H1 (cell line): ENCODE results near the gene CLDN9. TPM values are rescaled to one million over a fixed set of nuclear protein-coding genes. Genes with fewer than 3 reads are reported as not detected.

Experiments used
- CTCF ChIA-PET: fragments of 300-600 bp; sonication (Branson Sonifier 250); formaldehyde crosslinking; loops from one replicate; lab custom pipeline; 2021; ENCODE audit not compliant: partially characterized antibody; lab: Charles Lee
- POLR2A ChIA-PET: fragments of 300-600 bp; sonication (Branson Sonifier 250); formaldehyde crosslinking; loops from one replicate; lab custom pipeline; 2021; ENCODE audit warnings: inconsistent platforms; ENCODE audit not compliant: partially characterized antibody; lab: Charles Lee
- DNase-seq, 2 experiments: peaks; one replicate each; pipeline versions ENCODE4 v3.0.0 to v3.0.0-alpha.2; 2010 to 2022; ENCODE audit warnings: low spot score in 2 of 2, low read depth in 1 of 2, mixed read lengths in 1 of 2
- FAIRE-seq: peaks from 2 replicates; lab custom pipeline; 2011; peaks lifted over from hg19 to GRCh38; lab: Jason Lieb, UNC
- H2AFZ ChIP-seq: 2 replicates; pipeline ENCODE4 v1.8.1; 2012; ENCODE audit warnings: low read length, inconsistent platforms
- H2AK5ac ChIP-seq: 2 replicates; pipeline ENCODE4 v1.6.1; 2013; ENCODE audit warnings: low read depth, low read length
- H2BK120ac ChIP-seq: replicated peaks from 2 replicates; pipeline ENCODE3; 2013; ENCODE audit warnings: low read depth, low read length, inconsistent platforms
- H2BK12ac ChIP-seq: 2 replicates; pipeline ENCODE4 v1.6.1; 2013; ENCODE audit warnings: low read depth, low read length
- H2BK15ac ChIP-seq: 2 replicates; pipeline ENCODE4 v1.6.1; 2013; ENCODE audit warnings: low read length
- H2BK20ac ChIP-seq: 2 replicates; pipeline ENCODE4 v1.6.1; 2013; ENCODE audit warnings: low read length
- H2BK5ac ChIP-seq: 2 replicates; pipeline ENCODE4 v1.6.1; 2013; ENCODE audit warnings: low read depth, low read length
- H3K14ac ChIP-seq: 2 replicates; pipeline ENCODE4 v1.6.1; 2013; ENCODE audit warnings: inconsistent platforms; ENCODE audit not compliant: insufficient read length
- H3K18ac ChIP-seq: 2 replicates; pipeline ENCODE4 v1.6.1; 2013; ENCODE audit warnings: low read length; ENCODE audit errors: extremely low read depth
- H3K23ac ChIP-seq: 2 replicates; pipeline ENCODE4 v1.6.1; 2013; ENCODE audit warnings: inconsistent platforms; ENCODE audit not compliant: insufficient read length
- H3K23me2 ChIP-seq: 2 replicates; pipeline ENCODE4 v1.6.1; 2013; ENCODE audit warnings: low read depth, low read length
- H3K27ac ChIP-seq: 2 replicates; pipeline ENCODE4 v1.6.1; 2011; ENCODE audit warnings: low read depth, low read length, inconsistent platforms
- H3K27me3 ChIP-seq, 4 experiments: replicated peaks in 1 of 4; 1 replicate in 1 of 4; 2 replicates in 3 of 4; pipeline versions ENCODE4 v1.6.1 to v1.8.1; 2011 to 2013; ENCODE audit warnings: low read length in 3 of 4, mild to moderate bottlenecking in 3 of 4, inconsistent platforms in 2 of 4, mixed read lengths in 2 of 4, moderate library complexity in 1 of 4; ENCODE audit not compliant: control insufficient read depth in 3 of 4, insufficient read depth in 3 of 4; ENCODE audit errors: extremely low read depth in 1 of 4
- H3K36me3 ChIP-seq, 4 experiments: 2 replicates each; pipeline versions ENCODE4 v1.6.1 to v1.8.1; 2011 to 2013; ENCODE audit warnings: mild to moderate bottlenecking in 4 of 4, low read length in 3 of 4, moderate library complexity in 2 of 4, control low read depth in 1 of 4, inconsistent platforms in 1 of 4; ENCODE audit not compliant: insufficient read depth in 4 of 4, control insufficient read depth in 2 of 4
- H3K4ac ChIP-seq: replicated peaks from 2 replicates; pipeline ENCODE3; 2013; ENCODE audit warnings: low read length, low read depth, mixed read lengths, inconsistent platforms; ENCODE audit not compliant: insufficient read length
- H3K4me1 ChIP-seq, 4 experiments: replicated peaks in 1 of 4; 1 replicate in 1 of 4; 2 replicates in 3 of 4; pipeline versions ENCODE4 v1.6.1 to v1.8.1; 2011 to 2013; ENCODE audit warnings: low read length in 3 of 4, inconsistent platforms in 2 of 4, mixed read lengths in 1 of 4; ENCODE audit not compliant: insufficient read depth in 4 of 4, control insufficient read depth in 3 of 4
- H3K4me2 ChIP-seq, 2 experiments: 2 replicates each; pipeline versions ENCODE4 v1.6.1 to v1.8.1; 2011 to 2013; ENCODE audit warnings: low read depth in 2 of 2, low read length in 2 of 2, control low read depth in 1 of 2, inconsistent platforms in 1 of 2, mild to moderate bottlenecking in 1 of 2; ENCODE audit not compliant: insufficient read depth in 1 of 2
- H3K4me3 ChIP-seq, 4 experiments: fragments of 200-600, 300-600 bp in 1 of 4; sonication (generic), shearing (Covaris generic), sonication (Bioruptor Twin) in 1 of 4; 2 replicates each; pipeline versions ENCODE4 v1.5.1 to v1.8.1; 2011 to 2016; ENCODE audit warnings: low read length in 4 of 4, low read depth in 3 of 4, control low read depth in 2 of 4, inconsistent platforms in 2 of 4, mild to moderate bottlenecking in 2 of 4, mixed read lengths in 1 of 4, moderate library complexity in 1 of 4; ENCODE audit not compliant: insufficient read depth in 2 of 4; ENCODE audit errors: extremely low read depth in 1 of 4
- H3K56ac ChIP-seq: replicated peaks from 2 replicates; pipeline ENCODE3; 2013; ENCODE audit warnings: low read depth, mild to moderate bottlenecking, mixed read lengths, low read length, inconsistent platforms; ENCODE audit not compliant: insufficient read length
- H3K79me1 ChIP-seq: 2 replicates; pipeline ENCODE4 v1.6.1; 2013; ENCODE audit warnings: low read depth, low read length, control low read depth
- H3K79me2 ChIP-seq, 2 experiments: 2 replicates each; pipeline versions ENCODE4 v1.6.1 to v1.8.1; 2012 to 2013; ENCODE audit warnings: low read length in 2 of 2, mild to moderate bottlenecking in 2 of 2, inconsistent platforms in 1 of 2; ENCODE audit not compliant: insufficient read depth in 2 of 2, control insufficient read depth in 1 of 2
- H3K9ac ChIP-seq, 4 experiments: replicated peaks in 1 of 4; 1 replicate in 1 of 4; 2 replicates in 3 of 4; pipeline versions ENCODE4 v1.6.1 to v1.8.1; 2011 to 2013; ENCODE audit warnings: low read depth in 3 of 4, low read length in 3 of 4, control low read depth in 2 of 4, mild to moderate bottlenecking in 2 of 4, moderate library complexity in 2 of 4, inconsistent platforms in 1 of 4; ENCODE audit errors: extremely low read depth in 1 of 4
- H3K9me3 ChIP-seq, 2 experiments: 2 replicates each; pipeline versions ENCODE4 v1.6.1 to v1.8.1; 2012 to 2013; ENCODE audit warnings: mild to moderate bottlenecking in 2 of 2, moderate library complexity in 2 of 2, control low read depth in 1 of 2, inconsistent platforms in 1 of 2, low read depth in 1 of 2, low read length in 1 of 2, mixed read lengths in 1 of 2; ENCODE audit not compliant: insufficient read depth in 2 of 2
- H4K20me1 ChIP-seq, 2 experiments: replicated peaks in 1 of 2; 2 replicates each; pipeline versions ENCODE3 to v1.8.1; 2011 to 2013; ENCODE audit warnings: inconsistent platforms in 2 of 2, low read length in 2 of 2, mild to moderate bottlenecking in 1 of 2; ENCODE audit not compliant: insufficient read depth in 2 of 2, control insufficient read depth in 1 of 2
- H4K5ac ChIP-seq: 2 replicates; pipeline ENCODE4 v1.6.1; 2013; ENCODE audit warnings: low read length, low read depth, mixed read lengths, inconsistent platforms; ENCODE audit not compliant: insufficient read length
- H4K8ac ChIP-seq: 2 replicates; pipeline ENCODE4 v1.8.0; 2013; ENCODE audit warnings: mild to moderate bottlenecking, moderate library complexity, low read length, inconsistent platforms; ENCODE audit not compliant: insufficient read depth; ENCODE audit errors: extremely low read depth
- H4K91ac ChIP-seq: replicated peaks from 2 replicates; pipeline ENCODE3; 2013; ENCODE audit warnings: low read length, mixed read lengths, inconsistent platforms; ENCODE audit not compliant: insufficient read length
- CHD1 ChIP-seq: IDR thresholded peaks from 2 replicates; pipeline ENCODE4 v1.6.1; 2012; ENCODE audit warnings: low read depth, low read length, improper control_type of control experiment
- POLR2A ChIP-seq, 2 experiments: IDR thresholded peaks; 1 replicate in 1 of 2; 2 replicates in 1 of 2; pipeline ENCODE4 v1.6.1; 2011; ENCODE audit warnings: low read depth in 2 of 2, low read length in 2 of 2, mild to moderate bottlenecking in 2 of 2; ENCODE audit errors: control extremely low read depth in 1 of 2
- POLR2AphosphoS5 ChIP-seq: IDR thresholded peaks from 2 replicates; pipeline ENCODE4 v1.6.1; 2011; ENCODE audit warnings: low read depth, low read length
- WGBS, 2 experiments: shearing (Covaris generic) in 1 of 2; methylation state at CpG; one replicate each; pipeline versions ENCODE4 v1.1.6 to v1.1.7; 2013 to 2015; ENCODE audit warnings: low lambda C conversion rate in 2 of 2, mixed read lengths in 2 of 2, inconsistent platforms in 1 of 2, low coverage in 1 of 2, missing lambda C conversion rate in 1 of 2; ENCODE audit not compliant: insufficient replicate concordance in 2 of 2, insufficient coverage in 1 of 2, insufficient read length in 1 of 2; ENCODE audit errors: extremely low coverage in 1 of 2, missing lambda C conversion rate in 1 of 2; 5-methylcytosine and 5-hydroxymethylcytosine counted together
- polyA plus RNA-seq, 7 experiments: library from polyadenylated mRNA; depleted of rRNA in 3 of 7; stranded (reverse) in 5 of 7; unstranded in 2 of 7; fragments of >200 nt in 5 of 7; fragments of 200-250 nt in 2 of 7; gene quantifications; 1 replicate in 5 of 7; 2 replicates in 1 of 7; 4 replicates in 1 of 7; pipeline versions ENCODE4 v1.2.1 to v1.2.3, GENCODE V29; 2011 to 2013; ENCODE audit warnings: missing spikeins in 2 of 7, mixed read lengths in 2 of 7
- total RNA-seq: library from RNA; stranded (reverse); fragmentation: NEBNext Ultra II Directional; extraction: Animal tissue kit (Norgen Biotek cat#: 25700); gene quantifications from 2 replicates; pipeline ENCODE4 v1.2.1, GENCODE V29; 2021

The CLDN9 gene
- total and polyA plus RNA-seq, 2 of the 8 experiments (the other 6 are each of a cell fraction or from before 2014, with no cell fraction given), result 0.60 to 0.89 TPM

- no peak overlapping the region for H4K8ac ChIP-seq
- POLR2A ChIA-PET, result interaction anchor here (1.1 to 25.4 kb wide), 11 partner anchors 8 to 66 kb away, joined by 3 to 455 read pairs (median 6); partner anchors contain the start of genes CLDN6, HCFC1R1, KREMEN2 and PKMYT1
- CTCF ChIA-PET, result interaction anchor here (0.8 to 2.8 kb wide), 15 partner anchors 9 to 115 kb away, joined by 3 to 19 read pairs (median 4); partner anchors contain the start of genes CLDN6, KREMEN2 and PKMYT1
Observed at GRCh38 chr16:2971985-2972784, 40.5 kb upstream of the CLDN9 start.

More at GRCh38 chr16:2971985-2972784, 40.5 kb upstream of the CLDN9 start:
- no peak overlapping the region for H3K4ac ChIP-seq
- H2BK15ac ChIP-seq, result no peak overlapping the region
- no peak overlapping the region for H2BK5ac ChIP-seq
- DNase-seq (no peak), FAIRE-seq (no peak)
- no peak overlapping the region for H3K4me2 ChIP-seq
- H2BK120ac ChIP-seq, result no peak overlapping the region
- H2AFZ ChIP-seq, result no peak overlapping the region
- H3K56ac ChIP-seq, result no peak overlapping the region
- H3K36me3 ChIP-seq, result peaks cover 20 to 46% (median 31%) of the 10 kb centered on the region in 4 experiments
- H3K79me2 ChIP-seq, result peaks cover 0 to 2% of the 10 kb centered on the region in 2 experiments; a peak in 1 of 4 replicates
- H3K9ac ChIP-seq, result no peak overlapping the region
- no peak overlapping the region for H3K4me3 ChIP-seq
- no peak overlapping the region for H2BK12ac ChIP-seq
- no peak overlapping the region for H2AK5ac ChIP-seq
- H3K23me2 ChIP-seq, result peaks cover 9% of the 10 kb centered on the region
- no peak overlapping the region for H3K23ac ChIP-seq
- H4K91ac ChIP-seq, result no peak overlapping the region
- H4K20me1 ChIP-seq, result peaks cover 26 to 29% of the 10 kb centered on the region in 2 experiments
- TF ChIP-seq POLR2AphosphoS5 (peak; percentile 17; the same call in 1 of the 2 replicates), CHD1 (no peak), POLR2A (IDR thresholded peaks at IDR 0.05; ENCODE audit: control extremely low read depth in 1 of 2, low read depth in 2 of 2, low read length in 2 of 2) (peak in 1 of 2 experiments; percentile 21; a peak in 1 of 3 replicates)
- 91% methylated on average over 15 of the region's 15 CpGs; no CpG with 5 or more reads in 1 of the 2 experiments for WGBS, 2 experiments
- no peak overlapping the region for H2BK20ac ChIP-seq
- peaks cover 0 to 21% (median 13%) of the 10 kb centered on the region in 4 experiments; a peak in 6 of 7 replicates for H3K4me1 ChIP-seq
- no peaks in the 10 kb centered on the region for H3K9me3 ChIP-seq
- peaks cover 16% of the 10 kb centered on the region for H3K79me1 ChIP-seq
- no peak overlapping the region for H3K14ac ChIP-seq
- H4K5ac ChIP-seq, result no peak overlapping the region
- H3K27ac ChIP-seq, result no peak overlapping the region
- H3K18ac ChIP-seq, result no peak overlapping the region
- H3K27me3 ChIP-seq, result peaks cover 8 to 16% (median 13%) of the 10 kb centered on the region in 4 experiments; a peak in 6 of 7 replicates
